GM12878 (cell line): ENCODE measurements around the gene GOLGA6L10. TPM values are rescaled to one million over a fixed set of nuclear protein-coding genes. Genes with fewer than 3 reads are reported as not detected.

Experiments used
- EED ChIP-seq: sonication (generic); IDR thresholded peaks from 2 replicates; pipeline ENCODE4 v1.6.1; 2016; ENCODE audit warnings: antibody characterized with exemption, low read depth
- HDGF ChIP-seq: fragments of 450-650 bp; IDR thresholded peaks from 2 replicates; pipeline ENCODE4 v1.6.1; 2016; ENCODE audit warnings: antibody characterized with exemption
- IRF5 ChIP-seq: fragments of 450-650 bp; IDR thresholded peaks from 2 replicates; pipeline ENCODE4 v1.6.1; 2017; ENCODE audit warnings: borderline replicate concordance
- NKRF ChIP-seq: fragments of 450-650 bp; conservative IDR thresholded peaks from 2 replicates; pipeline ENCODE4 v1.6.1; 2017; ENCODE audit warnings: mild to moderate bottlenecking, moderate library complexity
- PKNOX1 ChIP-seq: fragments of 450-650 bp; IDR thresholded peaks from 2 replicates; pipeline ENCODE4 v1.6.1; 2016; ENCODE audit warnings: mild to moderate bottlenecking
- PRDM15 ChIP-seq: fragments of 450-650 bp; formaldehyde crosslinking; IDR thresholded peaks from 2 replicates; pipeline ENCODE4 v1.4.0; 2020; ENCODE audit warnings: mild to moderate bottlenecking, moderate library complexity
- RCOR1 ChIP-seq: conservative IDR thresholded peaks from 2 replicates; pipeline ENCODE4 v1.6.1; 2012; ENCODE audit warnings: low read depth, low read length, improper control_type of control experiment
- SMARCA5 ChIP-seq: fragments of 450-650 bp; IDR thresholded peaks from 2 replicates; pipeline ENCODE4 v1.6.1; 2017; ENCODE audit warnings: mild to moderate bottlenecking
- TCF3 ChIP-seq: IDR thresholded peaks from 2 replicates; pipeline ENCODE4 v1.6.1; 2012; ENCODE audit warnings: low read depth, mild to moderate bottlenecking, low read length, borderline replicate concordance; ENCODE audit not compliant: insufficient read depth
- ZNF384 ChIP-seq: IDR thresholded peaks from 2 replicates; pipeline ENCODE4 v1.6.1; 2012; ENCODE audit warnings: low read depth, mild to moderate bottlenecking, low read length, improper control_type of control experiment, borderline replicate concordance
- polyA plus RNA-seq, 11 experiments: library from polyadenylated mRNA; depleted of rRNA in 4 of 11; unstranded in 6 of 11; stranded (reverse) in 5 of 11; fragments of >200 nt; fragmentation: Nextera tagmentation in 4 of 11; fragmentation: Illumina TruSeq in 1 of 11; extraction: Ambion mirVana in 4 of 11; extraction: Trizol in 1 of 11; gene quantifications; 1 replicate in 1 of 11; 2 replicates in 10 of 11; pipeline versions ENCODE4 v1.2.1 to v1.2.3, GENCODE V29; 2011 to 2016; ENCODE audit warnings: inconsistent platforms in 2 of 11, missing spikeins in 2 of 11, low read depth in 1 of 11
- total RNA-seq, 4 experiments: library from RNA; depleted of rRNA in 3 of 4; stranded (reverse); fragments of >200 nt in 3 of 4; fragmentation: Illumina TruSeq in 1 of 4; extraction: Trizol in 1 of 4; gene quantifications; 2 replicates each; pipeline versions ENCODE4 v1.2.1 to v1.2.3, GENCODE V29; 2013 to 2021

The GOLGA6L10 gene
- total and polyA plus RNA-seq, 10 of the 15 experiments (the other 5 are each of a cell fraction or from before 2014, with no cell fraction given): 0.68 to 6.7 (median 1.3) TPM

GRCh38 chr15:82292271-82292670, 57.0 kb downstream of the GOLGA6L10 start (continued):
- TF ChIP-seq PRDM15 (CRISPR knock-in tag): no peak
- no peak for TF ChIP-seq HDGF
- TF ChIP-seq SMARCA5: no peak
- TF ChIP-seq TCF3: no peak
- TF ChIP-seq NKRF: no peak
- TF ChIP-seq PKNOX1: no peak
- TF ChIP-seq IRF5: no peak
- TF ChIP-seq RCOR1: no peak
- no peak for TF ChIP-seq EED
- TF ChIP-seq ZNF384: no peak

Other genes with a start within 250 kb of the GOLGA6L10 start
- gene EFL1, start 86.7 kb downstream of the GOLGA6L10 start, total RNA-seq (2014; rRNA removed): 24.5 and 26.7 TPM in 2 replicates
- gene EFL1, start 86.7 kb downstream of the GOLGA6L10 start, total RNA-seq (2014; rRNA removed; fragmentation: Illumina TruSeq; extraction: Trizol): 31.3 and 33.0 TPM in 2 replicates
- gene EFL1, start 86.7 kb downstream of the GOLGA6L10 start, total RNA-seq (2021): 21.0 and 23.1 TPM in 2 replicates
- gene EFL1, start 86.7 kb downstream of the GOLGA6L10 start, polyA plus RNA-seq (2011; rRNA removed): 26.1 and 35.6 TPM in 2 replicates
- gene EFL1, start 86.7 kb downstream of the GOLGA6L10 start, polyA plus RNA-seq (2014; fragmentation: Illumina TruSeq; extraction: Trizol): 42.3 and 42.9 TPM in 2 replicates
- 10 to 100 TPM in 1 of 2 experiments, 1 to 10 TPM in 1; 6.2 to 12.0 TPM for gene EFL1, start 86.7 kb downstream of the GOLGA6L10 start, polyA plus RNA-seq (2014; fragmentation: Nextera tagmentation; extraction: Ambion mirVana)
- gene EFL1, start 86.7 kb downstream of the GOLGA6L10 start, polyA plus RNA-seq (2014; rRNA removed): 16.2 and 18.4 TPM in 2 replicates
- 10 to 100 TPM; 24.9 to 25.3 TPM for gene EFL1, start 86.7 kb downstream of the GOLGA6L10 start, polyA plus RNA-seq (2016; fragmentation: Nextera tagmentation; extraction: Ambion mirVana)
- gene SAXO2, start 86.7 kb downstream of the GOLGA6L10 start, total RNA-seq (2014; rRNA removed): 0.06 and 1.5 TPM in 2 replicates
- gene SAXO2, start 86.7 kb downstream of the GOLGA6L10 start, total RNA-seq (2014; rRNA removed; fragmentation: Illumina TruSeq; extraction: Trizol): 1.2 and 1.7 TPM in 2 replicates
- gene SAXO2, start 86.7 kb downstream of the GOLGA6L10 start, total RNA-seq (2021): 1.5 and 2.3 TPM in 2 replicates
- gene SAXO2, start 86.7 kb downstream of the GOLGA6L10 start, polyA plus RNA-seq (2011; rRNA removed): 1.5 and 2.0 TPM in 2 replicates
- gene SAXO2, start 86.7 kb downstream of the GOLGA6L10 start, polyA plus RNA-seq (2014; fragmentation: Illumina TruSeq; extraction: Trizol): 0.53 TPM in 1 of 2 replicates, not detected in the other
- gene SAXO2, start 86.7 kb downstream of the GOLGA6L10 start, polyA plus RNA-seq (2014; fragmentation: Nextera tagmentation; extraction: Ambion mirVana): 1 to 10 TPM in 1 of 2 experiments, under 1 TPM in 1; 0.68 to 1.7 TPM
- gene SAXO2, start 86.7 kb downstream of the GOLGA6L10 start, polyA plus RNA-seq (2014; rRNA removed): 0.55 and 1.2 TPM in 2 replicates
- gene SAXO2, start 86.7 kb downstream of the GOLGA6L10 start, polyA plus RNA-seq (2016; fragmentation: Nextera tagmentation; extraction: Ambion mirVana): 1 to 10 TPM; 1.2 to 1.6 TPM
- gene GOLGA6L9, start 80.3 kb upstream of the GOLGA6L10 start, total RNA-seq (2014; rRNA removed): 1.6 TPM in 2 replicates
- gene GOLGA6L9, start 80.3 kb upstream of the GOLGA6L10 start, total RNA-seq (2014; rRNA removed; fragmentation: Illumina TruSeq; extraction: Trizol): 2.6 and 2.9 TPM in 2 replicates
- 0.98 and 1.3 TPM in 2 replicates for gene GOLGA6L9, start 80.3 kb upstream of the GOLGA6L10 start, total RNA-seq (2021)
- gene GOLGA6L9, start 80.3 kb upstream of the GOLGA6L10 start, polyA plus RNA-seq (2011; rRNA removed): 4.6 and 7.0 TPM in 2 replicates
- 3.2 and 3.7 TPM in 2 replicates for gene GOLGA6L9, start 80.3 kb upstream of the GOLGA6L10 start, polyA plus RNA-seq (2014; fragmentation: Illumina TruSeq; extraction: Trizol)
- under 1 TPM; 0.35 to 0.58 TPM for gene GOLGA6L9, start 80.3 kb upstream of the GOLGA6L10 start, polyA plus RNA-seq (2014; fragmentation: Nextera tagmentation; extraction: Ambion mirVana)
- 2.0 and 3.4 TPM in 2 replicates for gene GOLGA6L9, start 80.3 kb upstream of the GOLGA6L10 start, polyA plus RNA-seq (2014; rRNA removed)
- gene GOLGA6L9, start 80.3 kb upstream of the GOLGA6L10 start, polyA plus RNA-seq (2016; fragmentation: Nextera tagmentation; extraction: Ambion mirVana): under 1 TPM; 0.92 to 0.96 TPM
- 5,088 and 5,187 TPM in 2 replicates for gene RPS17, start 191.0 kb upstream of the GOLGA6L10 start, total RNA-seq (2014; rRNA removed)
- gene RPS17, start 191.0 kb upstream of the GOLGA6L10 start, total RNA-seq (2014; rRNA removed; fragmentation: Illumina TruSeq; extraction: Trizol): 7,557 and 7,879 TPM in 2 replicates
- 2,781 and 2,861 TPM in 2 replicates for gene RPS17, start 191.0 kb upstream of the GOLGA6L10 start, total RNA-seq (2021)
- gene RPS17, start 191.0 kb upstream of the GOLGA6L10 start, polyA plus RNA-seq (2011; rRNA removed): 5,480 and 5,843 TPM in 2 replicates
- 3,851 and 4,093 TPM in 2 replicates for gene RPS17, start 191.0 kb upstream of the GOLGA6L10 start, polyA plus RNA-seq (2014; fragmentation: Illumina TruSeq; extraction: Trizol)
- 1,000 to 10,000 TPM; 2,736 to 3,665 TPM for gene RPS17, start 191.0 kb upstream of the GOLGA6L10 start, polyA plus RNA-seq (2014; fragmentation: Nextera tagmentation; extraction: Ambion mirVana)
- 7,788 and 7,871 TPM in 2 replicates for gene RPS17, start 191.0 kb upstream of the GOLGA6L10 start, polyA plus RNA-seq (2014; rRNA removed)
- 1,000 to 10,000 TPM; 1,223 to 1,264 TPM for gene RPS17, start 191.0 kb upstream of the GOLGA6L10 start, polyA plus RNA-seq (2016; fragmentation: Nextera tagmentation; extraction: Ambion mirVana)